MV-4-11 (cell line): ENCODE results near the gene GNG5.
A peak's percentile ranks its signal among the peaks of the same experiment; 100 is the strongest.
"Not testable (repeated sequence)": the region's sequence is repeated elsewhere in the genome, so short reads cannot be mapped to it uniquely, and the experiment has no call there.

Experiments
- DNase-seq: peaks from one replicate; lab custom pipeline; 2025; lab: John Stamatoyannopoulos, UW

Gene GNG5

DNA sequence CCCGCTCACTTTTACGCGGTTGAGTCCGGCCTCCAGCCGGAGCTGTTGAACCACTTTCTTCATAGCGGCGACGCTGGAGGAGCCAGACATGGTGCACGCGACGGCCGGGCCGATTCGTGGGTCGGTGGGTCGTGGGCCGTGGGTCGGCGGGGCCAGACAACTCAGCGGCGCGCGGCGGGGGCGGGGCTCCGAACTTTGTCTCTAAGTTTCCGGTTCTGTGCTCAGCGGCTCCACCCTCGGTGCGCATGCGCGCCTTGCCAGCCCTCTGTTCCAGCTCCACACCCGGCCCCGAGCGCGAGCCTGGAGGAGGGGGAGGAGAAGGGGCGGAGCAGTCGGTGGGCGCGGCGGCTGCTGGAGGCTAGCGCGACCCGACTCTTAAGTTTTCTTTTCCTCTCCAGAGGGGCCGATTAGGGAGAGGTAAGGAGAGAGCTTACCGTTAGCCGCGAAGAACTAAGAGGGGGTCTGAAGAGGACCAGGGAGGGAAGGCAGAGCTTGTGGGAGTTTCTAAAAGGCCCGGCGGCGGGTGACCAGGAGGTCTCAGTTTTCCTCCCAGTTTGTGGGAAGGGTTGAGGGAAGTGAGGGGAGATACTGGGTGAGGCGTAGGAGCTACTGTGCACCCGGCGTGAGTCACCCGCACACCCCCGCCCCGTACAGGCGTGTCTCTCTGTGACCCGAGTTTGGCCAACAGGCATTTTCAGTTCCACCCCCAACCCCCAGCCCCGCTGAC, at the start of gene GNG5, which contains the start of gene SPATA1:
Gene GNG5, minus strand, starts transcription at position 580 of the 727 bp plus-strand sequence. Its CDS starts 490 bp downstream, at position 90.
Gene SPATA1, plus strand, starts transcription at position 385 of the 727 bp plus-strand sequence. CDS start 9,974 bp downstream, outside the sequence.
- DNase-seq, result peak; percentile 94

GRCh38 chr1:84550826-84551225, 44.4 kb upstream of the GNG5 start:
- DNase-seq, result no peak

- DNase-seq, result no peak
Measured at GRCh38 chr1:84541679-84542078, 35.3 kb upstream of the GNG5 start.

DNA sequence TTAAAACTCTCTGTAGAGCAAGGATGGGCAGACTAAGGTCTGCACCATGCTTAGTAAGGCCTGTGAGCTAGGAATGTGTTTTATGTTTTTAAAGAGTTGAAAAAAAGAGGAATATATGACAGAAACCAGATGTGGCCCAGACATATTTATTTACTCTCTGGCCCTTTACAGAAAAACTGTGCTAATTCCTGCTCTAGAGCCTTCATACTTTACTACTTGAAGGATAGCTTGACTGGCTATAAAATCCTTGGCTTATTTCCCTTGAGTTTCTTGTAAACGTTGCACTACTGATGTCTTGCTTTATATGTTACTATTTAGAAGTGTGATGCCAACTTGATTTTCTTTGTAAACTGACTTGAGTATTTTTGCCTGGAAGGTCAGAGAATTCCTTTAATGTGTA, 34.4 kb upstream of the GNG5 start:
- DNase-seq, result no peak

DNA sequence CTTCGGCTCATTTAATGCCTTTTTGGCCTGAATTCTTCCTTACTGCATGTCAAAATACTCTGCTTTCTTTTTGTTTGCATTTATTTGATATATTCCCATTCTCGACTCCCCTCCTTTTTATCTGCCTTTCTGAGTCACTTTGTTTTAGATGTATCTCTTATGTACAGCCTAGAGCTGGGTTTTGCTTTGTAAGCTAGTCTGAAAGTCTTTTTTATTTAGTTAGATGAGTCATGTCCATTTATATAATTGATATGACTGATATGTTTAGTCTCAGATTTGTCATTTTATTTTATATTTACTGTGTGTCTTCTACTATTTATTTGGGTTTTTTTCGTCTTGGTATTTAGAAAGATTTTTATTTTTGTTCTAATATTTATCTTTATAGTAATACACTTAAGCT, 33.6 kb upstream of the GNG5 start:
- no peak for DNase-seq

GRCh38 chr1:84538599-84538998, 32.2 kb upstream of the GNG5 start:
- DNase-seq, result no peak

GRCh38 chr1:84525779-84526178, 19.4 kb upstream of the GNG5 start:
- no peak for DNase-seq

DNA sequence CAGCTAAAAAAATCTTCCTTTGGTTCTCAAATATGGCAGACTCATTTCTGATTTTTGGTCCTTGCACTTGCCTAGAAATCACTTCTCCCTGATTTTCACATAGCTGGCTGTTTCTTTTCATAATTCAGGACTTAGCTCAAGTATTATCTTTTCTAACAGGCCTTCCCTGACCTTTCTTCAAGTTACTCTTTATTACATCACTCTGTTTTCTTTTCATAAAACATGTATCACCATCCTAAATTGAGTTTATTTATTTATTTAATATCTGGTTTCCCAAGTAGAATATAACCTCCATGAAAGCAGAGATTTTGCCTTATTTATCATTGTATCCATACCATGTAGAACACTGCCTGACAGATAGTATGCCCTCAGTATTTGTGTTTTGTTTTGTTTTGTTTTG, 18.2 kb upstream of the GNG5 start:
- no peak for DNase-seq

- no peak for DNase-seq
Measured at GRCh38 chr1:84510668-84511067, 4.3 kb upstream of the GNG5 start.

- DNase-seq, result no peak
Measured at GRCh38 chr1:84510165-84510564, 3.8 kb upstream of the GNG5 start.

DNA sequence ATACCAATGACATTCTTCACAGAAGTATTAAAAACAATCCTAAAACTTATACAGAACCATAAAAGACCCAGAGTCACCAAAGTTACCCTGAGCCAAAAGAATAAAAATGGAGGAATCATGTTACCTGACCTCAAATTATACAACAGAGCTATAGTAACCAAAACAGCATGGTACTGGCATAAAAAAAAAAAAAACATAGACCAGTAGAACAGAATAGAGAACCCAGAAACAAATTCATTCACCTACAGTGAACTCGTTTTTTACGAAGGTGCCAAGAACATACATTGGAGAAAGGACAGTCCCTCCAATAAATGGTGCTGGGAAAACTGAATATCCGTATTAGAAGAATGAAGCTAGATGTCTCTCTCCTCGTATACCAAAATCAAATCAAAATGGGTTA, 2.6 kb upstream of the GNG5 start:
- no peak for DNase-seq

GRCh38 chr1:84508510-84508909, 2.1 kb upstream of the GNG5 start:
- no peak for DNase-seq

- not testable (repeated sequence) for DNase-seq
Measured at GRCh38 chr1:84507887-84508286, 1.5 kb upstream of the GNG5 start.

- DNase-seq, result no peak
Measured at GRCh38 chr1:84506729-84507453, 510 bp upstream of the GNG5 start.

- peak; percentile 50 for DNase-seq
Measured at GRCh38 chr1:84505493-84506001, 834 bp downstream of the GNG5 start.

GRCh38 chr1:84504580-84505492, 1.5 kb downstream of the GNG5 start:
- peak; percentile 45 for DNase-seq

- DNase-seq, result no peak
Measured at GRCh38 chr1:84502927-84503326, 3.5 kb downstream of the GNG5 start.

DNA sequence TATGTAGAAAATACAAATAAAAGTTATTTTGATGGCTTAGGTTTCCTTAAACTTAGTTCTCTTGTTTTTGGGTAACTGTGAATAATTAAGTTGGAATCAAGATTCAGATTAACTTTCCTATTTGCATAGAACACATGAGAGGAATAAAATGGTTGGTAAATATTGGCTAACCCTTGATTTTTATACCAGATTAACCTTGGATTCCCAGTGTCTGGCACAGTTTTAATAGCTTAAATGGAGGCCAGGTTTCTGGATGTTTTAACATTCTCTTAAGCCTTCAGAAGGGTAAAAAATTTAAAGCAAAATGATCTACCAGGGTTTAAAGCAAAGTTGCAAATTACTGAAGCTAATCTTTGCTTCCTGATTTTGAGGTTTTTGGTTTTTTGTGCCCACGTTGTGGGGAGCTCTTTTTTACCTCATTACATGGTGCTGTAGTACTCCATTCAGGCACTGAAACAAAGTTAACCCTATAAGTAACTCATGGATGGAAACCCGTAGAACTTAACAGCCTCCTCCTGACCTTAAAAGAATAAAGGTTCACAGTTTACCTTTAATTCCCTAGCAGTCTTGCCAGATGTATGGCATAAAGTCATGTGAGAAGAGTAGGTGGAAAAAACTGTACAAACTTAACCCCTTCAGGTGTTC, 8.6 kb downstream of the GNG5 start:
- DNase-seq, result peak; percentile 47

GRCh38 chr1:84496498-84496897, 9.9 kb downstream of the GNG5 start:
- no peak for DNase-seq

GRCh38 chr1:84493747-84494146, 12.6 kb downstream of the GNG5 start:
- no peak for DNase-seq

GRCh38 chr1:84492726-84493125, 13.7 kb downstream of the GNG5 start:
- DNase-seq, result no peak

GRCh38 chr1:84489766-84490165, 16.6 kb downstream of the GNG5 start:
- DNase-seq, result no peak
